Measurements from ENCODE around the gene TRIM22.

- TF ChIP-seq BACH1 (tag; IDR thresholded peaks at IDR 0.05) (no peak), FOS (IDR thresholded peaks at IDR 0.05; ENCODE audit: extremely low read depth, insufficient read length) (no peak)
Observed at GRCh38 chr11:5722622-5723021, 33.0 kb downstream of the TRIM22 start.

Data from K562 (cell line).